NK-92 (cell line): Measurements from ENCODE around the gene PITX3.
"Not testable (repeated sequence)": the region's sequence is repeated elsewhere in the genome, so short reads cannot be mapped to it uniquely, and the experiment has no call there.

Experiments
- DNase-seq: peaks from one replicate; lab custom pipeline; 2025; ENCODE audit not compliant: unreplicated experiment; lab: John Stamatoyannopoulos, UW

The PITX3 gene

GRCh38 chr10:102261196-102261595 is 19.9 kb upstream of the PITX3 start:
- DNase-seq, result no peak

DNA sequence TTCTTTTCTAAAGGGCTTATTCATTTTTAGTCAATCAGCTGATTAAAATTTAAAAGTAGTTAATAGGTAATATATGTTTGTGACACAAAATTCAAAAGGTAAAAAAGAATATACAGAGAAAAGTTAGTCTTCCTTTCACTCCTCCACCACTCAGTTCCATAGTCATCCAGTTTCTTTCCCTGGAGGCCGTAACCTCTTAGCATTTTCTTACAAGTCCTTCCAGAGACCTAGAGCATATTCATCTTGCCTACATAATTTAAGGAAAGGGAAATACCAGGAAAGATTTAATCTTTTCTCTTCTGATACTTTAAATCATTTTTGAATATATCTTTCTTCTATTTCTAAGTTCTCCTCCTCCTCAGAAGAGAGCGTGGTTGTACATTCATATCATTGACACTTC is 14.1 kb upstream of the PITX3 start:
- no peak for DNase-seq

GRCh38 chr10:102254426-102254825 is 13.1 kb upstream of the PITX3 start:
- no peak for DNase-seq

- not testable (repeated sequence) for DNase-seq
Measured at GRCh38 chr10:102252508-102252907, 11.2 kb upstream of the PITX3 start.

DNA sequence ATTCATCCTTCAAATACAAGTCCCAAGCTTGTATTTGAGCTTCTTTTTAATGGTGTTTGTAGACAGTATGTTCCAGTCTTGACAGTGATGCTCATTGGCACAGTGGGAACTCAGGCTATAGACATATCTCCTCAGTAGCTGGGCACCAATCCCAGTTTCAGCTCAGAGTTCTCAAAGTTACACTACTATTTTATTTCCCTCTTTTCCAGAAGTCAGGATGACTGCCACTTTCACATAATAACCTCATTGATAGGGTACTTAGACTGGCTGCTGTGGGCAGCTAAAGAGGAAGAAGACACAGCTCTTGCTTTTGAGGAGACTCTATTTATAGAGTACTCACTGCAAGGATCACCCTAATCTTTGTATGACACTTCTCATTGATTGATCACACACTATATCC is 6.4 kb upstream of the PITX3 start:
- no peak for DNase-seq

GRCh38 chr10:102246261-102246660 is 4.9 kb upstream of the PITX3 start:
- no peak for DNase-seq

GRCh38 chr10:102245932-102246251 is 4.6 kb upstream of the PITX3 start:
- DNase-seq, result no peak

- DNase-seq, result peak; percentile 18
Measured at GRCh38 chr10:102245082-102245931, 4.0 kb upstream of the PITX3 start, which contains the start of gene GBF1. Gene GBF1, plus strand, starts transcription at chr10:102245532. Its CDS starts 13,407 bp downstream, at chr10:102258939.

- DNase-seq, result no peak
Measured at GRCh38 chr10:102243309-102243708, 2.0 kb upstream of the PITX3 start.

DNA sequence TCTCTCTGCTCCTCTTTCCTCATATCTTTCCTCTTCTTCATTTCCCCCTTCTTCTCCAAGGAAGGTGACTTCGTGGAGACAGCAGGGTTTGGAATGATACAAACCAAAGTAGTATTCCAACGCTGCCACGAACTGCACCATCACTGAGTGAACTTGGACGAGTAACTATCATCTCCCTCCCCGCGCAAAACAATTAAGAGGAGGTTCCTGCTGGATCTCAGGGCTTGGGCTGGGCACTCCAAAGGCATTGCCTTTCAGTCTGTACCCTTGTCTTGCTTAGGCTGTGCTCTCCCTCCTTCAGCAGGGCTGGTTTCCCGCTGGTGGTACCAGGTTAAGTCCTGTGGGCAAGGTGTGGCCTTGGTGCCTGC is 790 bp upstream of the PITX3 start:
- no peak for DNase-seq

DNA sequence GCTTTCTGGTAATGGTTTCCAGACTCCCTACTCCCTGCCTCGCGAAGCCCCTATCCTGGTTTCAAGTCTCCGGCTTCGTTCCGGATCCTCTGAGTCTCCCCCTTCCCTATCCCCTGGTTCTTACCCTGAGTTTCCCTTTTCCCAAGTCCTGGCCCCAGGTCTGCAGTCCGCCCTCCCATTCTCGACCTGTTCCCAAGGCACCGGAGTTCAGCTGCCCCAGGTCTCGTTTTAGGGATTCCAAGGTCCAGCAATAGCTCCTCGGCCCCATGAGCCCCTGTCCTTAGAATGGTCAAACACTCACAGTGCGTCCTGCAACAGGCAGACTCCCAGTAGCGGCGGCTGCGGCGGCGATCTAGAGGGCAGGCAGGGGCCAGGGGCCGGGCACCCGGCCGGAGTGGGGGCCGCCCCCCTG is 274 bp downstream of the PITX3 start:
- DNase-seq, result no peak

DNA sequence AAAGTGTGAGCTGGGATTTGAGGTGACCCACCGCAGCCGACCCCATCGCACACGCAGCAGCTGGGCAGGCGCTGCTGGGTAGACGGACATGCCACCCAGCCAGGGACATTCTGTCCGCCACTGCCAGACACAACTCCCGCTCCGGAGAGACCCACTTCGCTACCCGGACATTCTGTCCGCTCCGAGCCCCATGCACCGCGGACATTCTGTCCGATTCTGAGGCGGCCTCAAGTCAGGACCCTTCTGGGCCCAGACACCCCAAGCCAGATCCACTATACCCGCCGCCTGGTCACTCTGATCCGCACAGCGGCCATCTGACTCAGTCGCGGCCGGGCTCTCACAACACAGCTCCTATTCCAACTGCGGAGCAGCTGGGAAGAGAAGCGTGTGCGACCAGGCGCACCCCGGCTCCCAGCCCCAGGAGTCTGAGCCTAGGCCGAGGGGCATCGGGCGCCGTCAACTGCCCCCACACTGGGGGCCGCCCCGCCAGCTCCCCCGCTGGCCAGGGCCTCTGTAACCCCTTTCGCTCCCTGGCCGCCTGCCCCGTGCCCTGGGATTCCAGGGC is 763 bp downstream of the PITX3 start:
- DNase-seq, result no peak

- no peak for DNase-seq
Measured at GRCh38 chr10:102237711-102238252, 3.5 kb downstream of the PITX3 start.

DNA sequence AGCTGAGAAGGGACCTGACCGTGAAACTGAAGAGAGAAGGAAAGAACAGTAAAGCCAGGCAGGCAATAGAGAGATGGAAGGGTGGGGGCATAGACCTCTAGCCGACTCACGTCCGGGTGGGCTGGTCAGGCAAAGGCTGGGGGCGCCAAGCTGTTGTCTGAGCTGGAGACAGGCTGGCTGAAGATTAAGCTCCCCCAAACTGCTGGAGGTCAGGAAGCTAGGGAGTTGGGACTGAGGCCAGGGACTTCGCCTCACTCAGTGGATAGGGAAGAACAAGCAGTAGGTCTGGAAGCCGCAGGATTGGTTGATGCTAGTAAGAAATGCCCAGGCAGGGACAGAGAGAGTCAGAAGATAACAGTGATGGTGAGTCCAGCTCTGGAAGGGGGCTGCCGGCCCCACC is 5.3 kb downstream of the PITX3 start:
- DNase-seq, result no peak

- DNase-seq, result no peak
Measured at GRCh38 chr10:102235598-102235920, 5.8 kb downstream of the PITX3 start.

DNA sequence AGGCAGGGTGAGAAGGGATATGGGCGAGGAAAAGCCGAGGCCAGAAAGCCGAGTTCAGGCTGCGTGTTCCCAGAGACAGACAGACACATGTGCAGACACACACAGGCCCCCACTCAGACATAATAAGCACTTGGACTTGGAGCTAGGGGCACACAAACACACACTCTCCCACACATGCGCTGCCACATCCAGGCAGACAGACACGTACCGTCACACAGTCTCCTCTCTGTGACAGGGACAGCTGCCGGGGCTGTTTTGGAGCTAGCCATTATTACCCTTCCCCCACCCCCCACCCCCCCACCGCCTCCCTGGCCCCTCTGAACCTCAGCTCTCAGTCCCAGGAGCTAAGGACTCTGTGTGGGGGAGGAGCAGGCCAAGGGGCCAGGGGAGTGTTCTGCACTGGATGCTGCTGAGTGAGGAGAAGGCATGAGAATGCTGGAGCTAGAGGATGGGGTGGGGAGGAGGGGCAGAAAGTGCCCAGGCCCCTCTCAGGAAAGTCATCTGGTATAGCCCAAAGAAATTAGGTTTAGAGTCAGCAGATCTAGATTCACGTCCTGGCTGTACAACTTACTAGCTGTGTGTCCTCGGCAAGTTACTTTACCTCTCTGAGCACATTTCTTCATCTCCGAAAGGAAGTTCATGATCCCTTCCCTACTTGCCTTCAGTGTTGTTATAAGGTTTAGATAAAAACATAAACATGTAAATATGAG is 6.3 kb downstream of the PITX3 start:
- DNase-seq, result no peak

- no peak for DNase-seq
Measured at GRCh38 chr10:102233997-102234396, 7.3 kb downstream of the PITX3 start.

DNA sequence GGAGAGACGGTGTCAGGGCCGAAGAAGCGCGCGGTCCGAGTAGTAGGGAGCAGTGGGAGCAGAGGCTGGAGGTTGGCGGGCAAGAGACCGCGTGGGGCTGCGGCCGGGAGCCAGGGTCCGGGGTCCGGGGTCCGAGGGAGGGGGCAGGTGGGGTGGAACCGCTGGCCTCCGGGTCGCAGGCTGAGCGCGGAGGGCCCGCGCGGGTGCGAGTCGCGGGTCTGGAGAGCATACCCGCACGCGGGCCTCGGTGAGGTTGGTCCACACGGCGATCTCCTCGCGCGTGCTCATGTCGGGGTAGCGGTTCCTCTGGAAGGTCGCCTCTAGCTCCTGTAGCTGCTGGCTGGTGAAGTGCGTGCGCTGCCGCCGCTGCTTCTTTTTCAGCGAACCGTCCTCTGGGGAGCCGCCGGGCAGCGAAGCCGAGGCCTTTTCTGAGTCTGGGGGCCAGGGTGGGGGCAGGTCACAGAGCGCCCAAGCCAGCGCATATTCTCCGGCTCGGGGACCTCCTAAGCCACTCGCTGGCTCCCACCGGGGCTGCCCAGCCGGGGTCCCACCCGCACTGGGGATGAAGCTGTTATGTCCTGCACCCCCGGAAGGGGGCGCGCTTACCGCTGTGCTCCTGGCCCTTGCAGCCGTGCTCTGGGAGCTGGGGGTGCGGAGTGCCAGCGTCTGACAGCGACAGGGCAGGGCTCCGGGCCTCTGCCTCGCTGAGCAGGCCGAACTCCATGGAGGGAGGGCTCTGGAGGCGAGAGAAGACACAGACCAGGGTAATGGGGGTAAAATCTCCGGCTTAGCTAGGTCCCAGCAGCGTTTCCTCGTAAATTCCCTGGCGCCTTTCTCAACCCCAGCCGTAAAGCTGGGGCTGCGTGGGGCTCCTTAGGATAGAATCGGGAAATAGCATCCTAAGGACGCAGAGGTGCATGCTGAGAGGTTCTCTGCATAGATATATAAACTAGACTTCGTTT is 9.7 kb downstream of the PITX3 start:
- no peak for DNase-seq

DNA sequence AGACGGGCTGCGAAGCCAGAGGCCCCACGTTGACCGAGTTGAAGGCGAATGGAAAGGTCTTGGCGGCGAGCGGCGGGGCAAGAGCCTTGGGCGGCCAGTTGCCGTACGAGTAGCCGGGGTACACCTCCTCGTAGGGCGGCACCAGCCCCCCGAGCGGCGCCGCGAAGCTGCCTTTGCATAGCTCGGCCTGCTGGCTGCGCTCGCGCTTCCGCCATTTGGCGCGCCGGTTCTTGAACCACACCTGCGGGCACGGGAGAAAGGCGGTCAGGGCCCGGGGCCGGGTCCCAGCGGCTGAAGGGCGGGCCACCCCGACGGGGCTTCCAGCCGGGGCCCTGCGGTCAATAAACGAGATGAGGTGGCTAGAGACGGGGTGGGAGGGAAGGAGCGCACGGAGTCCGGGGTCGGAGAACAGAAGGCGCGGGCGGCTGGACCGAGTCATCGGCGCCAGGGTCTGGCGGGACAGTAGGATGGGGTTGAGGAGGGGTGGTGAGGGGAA is 10.4 kb downstream of the PITX3 start:
- DNase-seq, result no peak

DNA sequence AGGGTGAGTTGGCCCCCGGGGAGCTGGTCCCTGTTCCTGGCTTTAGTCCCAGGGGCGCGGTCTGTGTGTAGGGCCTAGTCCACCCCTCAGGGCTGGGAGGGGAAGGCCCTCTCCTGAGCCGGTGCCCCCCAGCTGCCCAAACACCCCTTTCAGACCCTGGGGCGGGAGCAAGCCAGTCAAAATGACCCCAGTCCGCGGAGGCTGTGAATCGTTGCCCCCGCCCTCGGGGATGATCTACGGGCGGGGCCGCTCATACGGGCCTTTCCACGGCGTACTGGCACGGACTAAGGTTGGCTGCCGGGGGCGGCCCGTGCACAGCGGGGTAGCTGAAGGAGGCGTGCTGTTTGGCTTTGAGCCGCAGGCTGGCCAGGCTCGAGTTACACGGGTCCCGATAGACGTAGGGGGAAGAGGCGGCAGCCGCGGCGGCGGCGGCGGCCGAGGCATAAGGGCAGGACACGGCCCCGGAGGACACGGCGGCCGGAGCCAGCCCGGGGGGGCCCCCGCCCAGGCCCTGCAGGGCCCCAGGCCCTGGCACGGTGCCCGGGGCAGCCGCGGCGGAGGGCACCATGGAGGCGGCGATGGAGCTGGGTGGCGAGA is 10.9 kb downstream of the PITX3 start:
- no peak for DNase-seq
